Spinal cord (tissue), 10 donors: Measurements from ENCODE around the gene ZMYND8. TPM values are rescaled to one million over a fixed set of nuclear protein-coding genes. Genes with fewer than 3 reads are reported as not detected.
"Not testable (repeated sequence)": the region's sequence is repeated elsewhere in the genome, so short reads cannot be mapped to it uniquely, and the experiment has no call there.

ENCODE experiments used
- DNase-seq, 6 donors: peaks; one replicate each; pipeline versions ENCODE4 v3.0.0 to v3.0.0-alpha.2; 2013 to 2015; ENCODE audit warnings: low spot score in 6 of 6, low read depth in 4 of 6
- H3K27ac ChIP-seq: one replicate; pipeline ENCODE4 v1.5.1; 2013; ENCODE audit warnings: low read depth, low read length, control low read depth
- H3K27me3 ChIP-seq: one replicate; pipeline ENCODE4 v1.6.1; 2013; ENCODE audit warnings: low read length; ENCODE audit not compliant: control insufficient read depth, insufficient read depth
- H3K36me3 ChIP-seq: one replicate; pipeline ENCODE4 v1.6.1; 2013; ENCODE audit warnings: low read length; ENCODE audit not compliant: control insufficient read depth, insufficient read depth
- H3K4me1 ChIP-seq: one replicate; pipeline ENCODE4 v1.6.1; 2013; ENCODE audit warnings: low read length; ENCODE audit not compliant: control insufficient read depth, insufficient read depth
- H3K4me3 ChIP-seq: one replicate; pipeline ENCODE4 v1.5.1; 2013; ENCODE audit warnings: low read depth, low read length, control low read depth
- H3K9me3 ChIP-seq: one replicate; pipeline ENCODE4 v1.6.1; 2013; ENCODE audit warnings: low read length; ENCODE audit not compliant: control insufficient read depth, insufficient read depth
- WGBS: methylation state at CpG from one replicate; pipeline ENCODE4 v1.1.5; 2013; ENCODE audit warnings: missing lambda C conversion rate; ENCODE audit not compliant: insufficient coverage; 5-methylcytosine and 5-hydroxymethylcytosine counted together
- polyA plus RNA-seq, 2 donors: library from polyadenylated mRNA; unstranded; fragments of 120-200 nt; gene quantifications; one replicate each; pipeline ENCODE4 v1.2.1, GENCODE V29; 2013; ENCODE audit not compliant: insufficient read length in 2 of 2
- total RNA-seq, 2 donors: library from RNA; depleted of rRNA in 1 of 2; stranded (reverse); fragments of 120-200 nt in 1 of 2; fragments of >200 nt in 1 of 2; gene quantifications; one replicate each; pipeline versions ENCODE4 v1.2.3 to v1.2.4, GENCODE V29; 2013 to 2014
- donor health status: healthy.

The ZMYND8 gene
- total and polyA plus RNA-seq, 4 donors = 31.1 to 45.8 (median 37.4) TPM

GRCh38 chr20:47373206-47373733, 16.8 kb upstream of the ZMYND8 start:
- Histone ChIP-seq H3K4me1 (peaks cover 7% of the 10 kb centered on the region), H3K4me3 (no peak overlapping the region), H3K27me3 (no peaks in the 10 kb centered on the region), H3K9me3 (no peaks in the 10 kb centered on the region), H3K36me3 (no peaks in the 10 kb centered on the region), H3K27ac (no peak overlapping the region)
- no peak for DNase-seq
- 82% methylated on average over 1 of the region's 2 CpGs for WGBS

- Histone ChIP-seq H3K9me3 (no peaks in the 10 kb centered on the region), H3K4me1 (peaks cover 9% of the 10 kb centered on the region), H3K27me3 (no peaks in the 10 kb centered on the region), H3K36me3 (no peaks in the 10 kb centered on the region), H3K4me3 (no peak overlapping the region), H3K27ac (no peak overlapping the region)
- 65% methylated on average over 8 of the region's 15 CpGs for WGBS
- DNase-seq = peak in 1 of 6 donors; percentile 40
These were observed 14.6 kb upstream of the ZMYND8 start for GRCh38 chr20:47370850-47371782.

GRCh38 chr20:47370214-47370613, 13.7 kb upstream of the ZMYND8 start:
- DNase-seq = no peak
- WGBS = 99% methylated on average over 7 of the region's 10 CpGs

GRCh38 chr20:47368301-47368700, 11.8 kb upstream of the ZMYND8 start:
- H3K9me3 ChIP-seq = no peaks in the 10 kb centered on the region
- DNase-seq = no peak
- peaks cover 9% of the 10 kb centered on the region for H3K4me1 ChIP-seq
- H3K36me3 ChIP-seq = no peaks in the 10 kb centered on the region
- no peak overlapping the region for H3K27ac ChIP-seq
- H3K27me3 ChIP-seq = no peaks in the 10 kb centered on the region
- H3K4me3 ChIP-seq = no peak overlapping the region
- WGBS = 46% methylated on average over 3 of the region's 7 CpGs

More at GRCh38 chr20:47370214-47370613, 13.7 kb upstream of the ZMYND8 start:
- Histone ChIP-seq H3K27me3 (no peaks in the 10 kb centered on the region), H3K4me1 (peaks cover 9% of the 10 kb centered on the region), H3K9me3 (no peaks in the 10 kb centered on the region), H3K4me3 (no peak overlapping the region), H3K36me3 (no peaks in the 10 kb centered on the region), H3K27ac (no peak overlapping the region)

GRCh38 chr20:47366301-47366700, 9.8 kb upstream of the ZMYND8 start:
- H3K4me3 ChIP-seq, H3K36me3 ChIP-seq, H3K27me3 ChIP-seq, DNase-seq, H3K9me3 ChIP-seq, H3K27ac ChIP-seq: not testable (repeated sequence)
- 100% methylated on average over 8 of the region's 11 CpGs for WGBS
- peaks cover 22% of the 10 kb centered on the region for H3K4me1 ChIP-seq

GRCh38 chr20:47365023-47365764, 8.7 kb upstream of the ZMYND8 start:
- no peak overlapping the region for H3K4me3 ChIP-seq
- no peak overlapping the region for H3K27ac ChIP-seq
- peaks cover 28% of the 10 kb centered on the region for H3K4me1 ChIP-seq
- WGBS = 92% methylated on average over 6 of the region's 13 CpGs
- DNase-seq = no peak
- no peaks in the 10 kb centered on the region for H3K9me3 ChIP-seq
- H3K36me3 ChIP-seq = no peaks in the 10 kb centered on the region
- H3K27me3 ChIP-seq = no peaks in the 10 kb centered on the region

- H3K9me3 ChIP-seq = no peaks in the 10 kb centered on the region
- no peaks in the 10 kb centered on the region for H3K27me3 ChIP-seq
- no peak overlapping the region for H3K4me3 ChIP-seq
- 88% methylated on average over 16 of the region's 17 CpGs for WGBS
- no peaks in the 10 kb centered on the region for H3K36me3 ChIP-seq
- no peak for DNase-seq
- H3K4me1 ChIP-seq = peaks cover 48% of the 10 kb centered on the region
- H3K27ac ChIP-seq = no peak overlapping the region
These were observed 6.1 kb upstream of the ZMYND8 start for GRCh38 chr20:47362361-47363219.

- Histone ChIP-seq H3K27me3 (no peaks in the 10 kb centered on the region), H3K4me1 (peaks cover 61% of the 10 kb centered on the region), H3K27ac (peak overlapping the region; percentile 100), H3K4me3 (no peak overlapping the region), H3K9me3 (no peaks in the 10 kb centered on the region), H3K36me3 (peaks cover 3% of the 10 kb centered on the region)
- WGBS = 65% methylated on average over 6 of the region's 18 CpGs
- DNase-seq = peak in 2 of 6 donors; percentile 29 to 45
These were observed 4.8 kb upstream of the ZMYND8 start for GRCh38 chr20:47361057-47361915.
